Measurements from ENCODE around the gene SERPINF2. TPM values are rescaled to one million over a fixed set of nuclear protein-coding genes. Genes with fewer than 3 reads are reported as not detected.
A peak's percentile ranks its signal among the peaks of the same experiment; 100 is the strongest.

Gene SERPINF2
- total RNA-seq, 2 donors from 2014 or later = 5.0 to 9.8 TPM

DNA sequence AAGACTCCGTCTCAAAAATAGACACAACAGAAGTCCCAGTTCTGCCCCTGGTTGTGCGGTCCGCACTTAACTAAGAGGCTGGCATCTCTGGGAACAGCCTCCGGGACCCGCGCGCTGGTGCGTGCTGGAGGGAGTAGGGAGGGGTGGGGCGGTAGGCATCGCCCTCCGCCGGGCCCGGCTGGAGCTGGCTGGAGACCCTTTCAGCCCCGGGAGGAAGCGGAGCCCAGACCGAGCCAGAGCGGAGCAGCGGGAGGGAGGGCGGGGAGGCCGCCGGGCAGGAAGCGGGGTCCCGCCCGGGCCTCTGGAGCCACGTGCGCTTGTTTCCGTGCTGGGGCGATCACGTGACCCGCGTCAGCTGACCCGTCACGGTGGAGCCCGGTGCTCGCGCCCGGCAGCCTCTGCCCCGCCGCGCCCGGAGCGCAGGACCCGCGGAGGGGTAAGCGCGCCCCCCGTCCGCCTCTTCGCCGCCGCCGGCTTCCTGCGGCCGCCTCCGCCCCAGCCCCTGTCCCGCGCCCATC, 18.3 kb upstream of the SERPINF2 start, which contains the start of gene WDR81:
TSS of gene WDR81 (plus strand) at position 354 of the 518 bp plus-strand sequence. CDS start 256 bp downstream, outside the sequence.
- ATAC-seq (ENCODE audit: insufficient number of reproducible peaks, low FRiP score, low read depth) (peak; percentile 67), DNase-seq (ENCODE audit: low spot score) (peak; percentile 68)
- Histone ChIP-seq H3K4me1 (ENCODE audit: control insufficient read depth in 1 of 2, low read depth in 2 of 2) (peaks cover 12 to 25% of the 10 kb centered on the region in 2 donors), H3K36me3 (peaks cover 13% of the 10 kb centered on the region), H3K27ac (peak within 1 kb of the TSS; percentile 73), H3K4me3 (peak within 1 kb of the TSS; percentile 83), H3K9me3 (no peaks in the 10 kb centered on the region), H3K27me3 (replicated peaks; ENCODE audit: insufficient read depth) (no peaks in the 10 kb centered on the region)
- TF ChIP-seq, protein P1, sequence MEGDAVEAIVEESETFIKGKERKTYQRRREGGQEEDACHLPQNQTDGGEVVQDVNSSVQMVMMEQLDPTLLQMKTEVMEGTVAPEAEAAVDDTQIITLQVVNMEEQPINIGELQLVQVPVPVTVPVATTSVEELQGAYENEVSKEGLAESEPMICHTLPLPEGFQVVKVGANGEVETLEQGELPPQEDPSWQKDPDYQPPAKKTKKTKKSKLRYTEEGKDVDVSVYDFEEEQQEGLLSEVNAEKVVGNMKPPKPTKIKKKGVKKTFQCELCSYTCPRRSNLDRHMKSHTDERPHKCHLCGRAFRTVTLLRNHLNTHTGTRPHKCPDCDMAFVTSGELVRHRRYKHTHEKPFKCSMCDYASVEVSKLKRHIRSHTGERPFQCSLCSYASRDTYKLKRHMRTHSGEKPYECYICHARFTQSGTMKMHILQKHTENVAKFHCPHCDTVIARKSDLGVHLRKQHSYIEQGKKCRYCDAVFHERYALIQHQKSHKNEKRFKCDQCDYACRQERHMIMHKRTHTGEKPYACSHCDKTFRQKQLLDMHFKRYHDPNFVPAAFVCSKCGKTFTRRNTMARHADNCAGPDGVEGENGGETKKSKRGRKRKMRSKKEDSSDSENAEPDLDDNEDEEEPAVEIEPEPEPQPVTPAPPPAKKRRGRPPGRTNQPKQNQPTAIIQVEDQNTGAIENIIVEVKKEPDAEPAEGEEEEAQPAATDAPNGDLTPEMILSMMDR (IDR thresholded peaks at IDR 0.05) = no peak

GRCh38 chr17:1724869-1725641, 17.6 kb upstream of the SERPINF2 start:
- Histone ChIP-seq H3K36me3 (peaks cover 13% of the 10 kb centered on the region), H3K27me3 (replicated peaks; ENCODE audit: insufficient read depth) (no peaks in the 10 kb centered on the region), H3K4me1 (ENCODE audit: control insufficient read depth in 1 of 2, low read depth in 2 of 2) (peaks cover 12 to 25% of the 10 kb centered on the region in 2 donors), H3K4me3 (peak overlapping the region; percentile 83), H3K9me3 (no peaks in the 10 kb centered on the region), H3K27ac (peak overlapping the region; percentile 73)
- DNase-seq (ENCODE audit: low spot score) = no peak
- TF ChIP-seq, protein P1 (IDR thresholded peaks at IDR 0.05) = no peak
- ATAC-seq (ENCODE audit: insufficient number of reproducible peaks, low FRiP score, low read depth) = peak; percentile 13

GRCh38 chr17:1725642-1726511, 16.8 kb upstream of the SERPINF2 start:
- no peak for ATAC-seq (ENCODE audit: insufficient number of reproducible peaks, low FRiP score, low read depth)
- Histone ChIP-seq H3K36me3 (peaks cover 13% of the 10 kb centered on the region), H3K4me3 (peak overlapping the region; percentile 83), H3K27me3 (replicated peaks; ENCODE audit: insufficient read depth) (no peaks in the 10 kb centered on the region), H3K4me1 (ENCODE audit: control insufficient read depth in 1 of 2, low read depth in 2 of 2) (peaks cover 12 to 21% of the 10 kb centered on the region in 2 donors), H3K27ac (no peak overlapping the region), H3K9me3 (no peaks in the 10 kb centered on the region)
- DNase-seq (ENCODE audit: low spot score) = no peak
- TF ChIP-seq, protein P1 (IDR thresholded peaks at IDR 0.05) = no peak

GRCh38 chr17:1726626-1727257, 15.9 kb upstream of the SERPINF2 start:
- Histone ChIP-seq H3K4me1 (ENCODE audit: control insufficient read depth in 1 of 2, low read depth in 2 of 2) (peaks cover 12 to 21% of the 10 kb centered on the region in 2 donors), H3K27ac (no peak overlapping the region), H3K9me3 (no peaks in the 10 kb centered on the region), H3K27me3 (replicated peaks; ENCODE audit: insufficient read depth) (no peaks in the 10 kb centered on the region), H3K36me3 (peaks cover 13% of the 10 kb centered on the region), H3K4me3 (no peak overlapping the region)
- TF ChIP-seq, protein P1 (IDR thresholded peaks at IDR 0.05) = no peak
- no peak for ATAC-seq (ENCODE audit: insufficient number of reproducible peaks, low FRiP score, low read depth)
- DNase-seq (ENCODE audit: low spot score) = no peak
